HepG2 (cell line): ENCODE results near the gene FMN2. TPM values are rescaled to one million over a fixed set of nuclear protein-coding genes. Genes with fewer than 3 reads are reported as not detected.

ENCODE experiments used
- ATAC-seq: fragments of 200-7000 bp; cut with Tn5 transposase; 3 replicates; pipeline ENCODE4 v1.9.1; 2020; ENCODE audit warnings: mild to moderate bottlenecking, moderate library complexity
- BruUV-seq: library from RNA; stranded (reverse); fragments of 400-500 nt; replicated peaks from 2 replicates; lab custom pipeline; 2021; lab: Mats Ljungman, UMichigan
- CTCF ChIA-PET: fragments of 300-600 bp; formaldehyde crosslinking; extraction: SDS; loops from one replicate; lab custom pipeline; 2021; ENCODE audit warnings: low total read pairs, inconsistent platforms, low intra/inter-chr PET ratio; lab: Yijun Ruan, JAX
- POLR2A ChIA-PET: fragments of 350-600 bp; sonication (Branson Sonifier 250); formaldehyde crosslinking; loops from one replicate; lab custom pipeline; 2020; ENCODE audit warnings: antibody characterized with exemption, inconsistent platforms; lab: Yijun Ruan, JAX
- DNase-seq: peaks from one replicate; pipeline ENCODE4 v3.0.0-alpha.2; 2015; ENCODE audit warnings: low spot score
- FAIRE-seq: peaks from 3 replicates; lab custom pipeline; 2011; peaks lifted over from hg19 to GRCh38; lab: Jason Lieb, UNC
- H2AFZ ChIP-seq: one replicate; pipeline ENCODE4 v1.6.1; 2011; ENCODE audit warnings: low read length, inconsistent platforms
- H3K27ac ChIP-seq: fragments of 300-600 bp; 3 replicates; pipeline ENCODE4 v1.8.0; 2011; ENCODE audit warnings: mixed run types, mild to moderate bottlenecking, mixed read lengths, low read length, inconsistent platforms; ENCODE audit not compliant: insufficient read depth; ENCODE audit errors: extremely low read length
- H3K27me3 ChIP-seq, 2 experiments: fragments of 200-600 bp in 1 of 2; 2 replicates in 1 of 2; 3 replicates in 1 of 2; pipeline versions ENCODE4 v1.6.0 to v1.8.0; 2011; ENCODE audit warnings: low read length in 2 of 2, mild to moderate bottlenecking in 2 of 2, moderate library complexity in 2 of 2, inconsistent platforms in 1 of 2; ENCODE audit not compliant: insufficient read depth in 2 of 2, control insufficient read depth in 1 of 2
- H3K36me3 ChIP-seq, 2 experiments: fragments of 200-600 bp in 1 of 2; replicated peaks in 1 of 2; 2 replicates in 1 of 2; 3 replicates in 1 of 2; pipeline versions ENCODE4 v1.5.1 to v1.8.0; 2011; ENCODE audit warnings: low read length in 2 of 2, inconsistent platforms in 1 of 2; ENCODE audit not compliant: insufficient read depth in 2 of 2, control insufficient read depth in 1 of 2
- H3K4me1 ChIP-seq: 2 replicates; pipeline ENCODE4 v1.5.1; 2012; ENCODE audit warnings: low read length, inconsistent platforms; ENCODE audit not compliant: insufficient read depth
- H3K4me2 ChIP-seq: 2 replicates; pipeline ENCODE4 v1.6.0; 2011; ENCODE audit warnings: low read depth, low read length, inconsistent platforms
- H3K4me3 ChIP-seq, 3 experiments: fragments of 200-600 bp in 1 of 3; sonication (generic), shearing (Covaris generic) in 1 of 3; replicated peaks in 1 of 3; 2 replicates each; pipeline ENCODE4 v1.5.1; 2011 to 2016; ENCODE audit warnings: low read length in 3 of 3, inconsistent platforms in 2 of 3, low read depth in 2 of 3, mild to moderate bottlenecking in 2 of 3, control low read depth in 1 of 3, mixed read lengths in 1 of 3; ENCODE audit not compliant: insufficient read depth in 1 of 3
- H3K79me2 ChIP-seq: one replicate; pipeline ENCODE4 v1.6.1; 2011; ENCODE audit warnings: low read length, inconsistent platforms; ENCODE audit not compliant: insufficient read depth
- H3K9ac ChIP-seq: 2 replicates; pipeline ENCODE4 v1.6.0; 2011; ENCODE audit warnings: mild to moderate bottlenecking, low read depth, low read length, inconsistent platforms; ENCODE audit not compliant: insufficient read depth
- H3K9me3 ChIP-seq: 2 replicates; pipeline ENCODE4 v1.5.1; 2012; ENCODE audit warnings: mild to moderate bottlenecking, low read length
- H4K20me1 ChIP-seq: 2 replicates; pipeline ENCODE4 v1.6.0; 2011; ENCODE audit warnings: inconsistent platforms, mild to moderate bottlenecking, low read length, moderate library complexity; ENCODE audit not compliant: insufficient read depth
- ATF7 ChIP-seq, 2 experiments: fragments of 450-650 bp in 1 of 2; sonication (generic) in 1 of 2; formaldehyde crosslinking in 1 of 2; IDR thresholded peaks; 2 replicates each; pipeline versions ENCODE4 v1.4.0 to v1.6.1; 2016 to 2020; ENCODE audit warnings: antibody characterized with exemption in 1 of 2, mild to moderate bottlenecking in 1 of 2, missing genetic modification reagents in 1 of 2
- DMTF1 ChIP-seq: sonication (generic); formaldehyde crosslinking; IDR thresholded peaks from 2 replicates; pipeline ENCODE4 v1.4.0; 2020; ENCODE audit warnings: mild to moderate bottlenecking, missing genetic modification reagents
- HMG20B ChIP-seq: conservative IDR thresholded peaks from 2 replicates; pipeline ENCODE4 v1.6.1; 2016; ENCODE audit warnings: missing genetic modification reagents, missing compliant biosample characterization
- HNF1A ChIP-seq, 2 experiments: sonication (generic) in 1 of 2; formaldehyde crosslinking in 1 of 2; IDR thresholded peaks; 2 replicates each; pipeline versions ENCODE4 v1.4.0 to v1.6.1; 2016 to 2020; ENCODE audit warnings: borderline replicate concordance in 1 of 2, low read depth in 1 of 2, mild to moderate bottlenecking in 1 of 2, missing genetic modification reagents in 1 of 2
- RORA ChIP-seq: sonication (generic); formaldehyde crosslinking; IDR thresholded peaks from 2 replicates; pipeline ENCODE4 v1.5.0; 2020; ENCODE audit warnings: mild to moderate bottlenecking, missing genetic modification reagents, moderate library complexity
- ZNF788 ChIP-seq: sonication (generic); formaldehyde crosslinking; IDR thresholded peaks from 2 replicates; pipeline ENCODE4 v1.5.0; 2020; ENCODE audit warnings: mild to moderate bottlenecking, missing genetic modification reagents, borderline replicate concordance
- WGBS: methylation state at CpG from one replicate; pipeline ENCODE4 v1.1.6; 2017; ENCODE audit warnings: low lambda C conversion rate; 5-methylcytosine and 5-hydroxymethylcytosine counted together
- in situ Hi-C: cut with HindIII; loops from 2 replicates; pipeline ENCODE4 v1.10.0; 2017; ENCODE audit warnings: low pct_unique_long_range_greater_than_20kb; ENCODE audit not compliant: extremely low pct_ligation_motif_present
- intact Hi-C: fragments of 100-400 bp; cut with micrococcal nuclease; formaldehyde crosslinking; loops from one replicate; pipeline ENCODE4 v1.10.0; 2022; ENCODE audit not compliant: unreplicated experiment
- polyA plus RNA-seq, 8 experiments: library from polyadenylated mRNA; depleted of rRNA in 3 of 8; stranded (reverse) in 7 of 8; unstranded in 1 of 8; fragments of >200 nt; fragmentation: Illumina TruSeq in 4 of 8; extraction: Trizol in 4 of 8; gene quantifications; 2 replicates each; pipeline versions ENCODE4 v1.2.1 to v1.2.3, GENCODE V29; 2011 to 2016; ENCODE audit warnings: low read depth in 4 of 8, missing spikeins in 1 of 8, mixed read lengths in 1 of 8; ENCODE audit not compliant: insufficient read depth in 1 of 8
- total RNA-seq, 5 experiments: library from RNA; depleted of rRNA; stranded (reverse); fragments of >200 nt; fragmentation: Illumina TruSeq; extraction: Trizol; gene quantifications; 2 replicates each; pipeline ENCODE4 v1.2.3, GENCODE V29; 2016; ENCODE audit warnings: low read depth in 1 of 5

FMN2 gene
- total and polyA plus RNA-seq, 2 of the 13 experiments (the other 11 are each of a cell fraction or from before 2014, with no cell fraction given): not detected

GRCh38 chr1:240055936-240056335 is 35.7 kb upstream of the FMN2 start:
- Histone ChIP-seq H3K4me2 (no peak overlapping the region), H4K20me1 (no peaks in the 10 kb centered on the region), H3K4me3 (no peak overlapping the region), H3K9me3 (no peaks in the 10 kb centered on the region), H2AFZ (no peak overlapping the region), H3K36me3 (no peaks in the 10 kb centered on the region), H3K27ac (no peak overlapping the region), H3K27me3 (no peaks in the 10 kb centered on the region), H3K9ac (no peak overlapping the region), H3K79me2 (no peaks in the 10 kb centered on the region), H3K4me1 (no peaks in the 10 kb centered on the region)
- no peak for ATAC-seq
- intact Hi-C loops: no loop called here
- ChIA-PET POLR2A (no interaction called here), CTCF (no interaction called here)
- in situ Hi-C loops: no loop called here
- TF ChIP-seq HMG20B (CRISPR knock-in tag) (no peak), DMTF1 (no peak), RORA (CRISPR knock-in tag) (no peak), ATF7 (IDR thresholded peaks at IDR 0.05) (no peak), ATF7 (CRISPR knock-in tag; IDR thresholded peaks at IDR 0.05) (no peak), ZNF788 (CRISPR knock-in tag) (no peak), HNF1A (IDR thresholded peaks at IDR 0.05; ENCODE audit: low read depth) (no peak), HNF1A (CRISPR knock-in tag; IDR thresholded peaks at IDR 0.05; ENCODE audit: borderline replicate concordance) (no peak)
- 0% methylated on average over 1 of the region's 1 CpG for WGBS
- no peak for DNase-seq
- no peak for FAIRE-seq
- no TSS peak for BruUV-seq
